NCI-H446 treated with DMSO at 0.1 percent for 48 hours (cell line): ENCODE results near the gene CTSA.

Experiments
- DNase-seq: peaks from one replicate; lab custom pipeline; 2025; lab: John Stamatoyannopoulos, UW

Gene CTSA

GRCh38 chr20:45940469-45940868, 49.3 kb downstream of the CTSA start:
- DNase-seq: no peak

DNA sequence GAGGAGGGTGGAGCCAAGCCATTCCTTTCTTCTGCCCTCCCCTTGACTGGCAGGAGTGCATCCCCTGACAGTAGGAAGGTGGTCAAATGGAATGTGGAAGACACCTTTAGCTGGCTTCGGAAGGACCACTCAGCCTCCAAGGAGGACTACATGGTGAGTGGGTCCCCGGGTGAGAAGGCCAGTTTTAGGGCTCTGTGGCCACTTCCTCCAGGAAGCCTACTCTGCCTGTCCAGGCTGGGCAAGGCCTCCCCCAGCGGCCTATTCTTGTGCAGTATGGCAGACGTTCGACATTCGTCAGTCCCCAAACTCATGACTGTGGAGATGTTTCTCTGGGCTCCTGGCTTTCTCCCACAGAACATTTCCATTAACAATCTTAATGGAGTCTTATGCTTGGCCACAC, 52.5 kb downstream of the CTSA start:
- DNase-seq: no peak

DNA sequence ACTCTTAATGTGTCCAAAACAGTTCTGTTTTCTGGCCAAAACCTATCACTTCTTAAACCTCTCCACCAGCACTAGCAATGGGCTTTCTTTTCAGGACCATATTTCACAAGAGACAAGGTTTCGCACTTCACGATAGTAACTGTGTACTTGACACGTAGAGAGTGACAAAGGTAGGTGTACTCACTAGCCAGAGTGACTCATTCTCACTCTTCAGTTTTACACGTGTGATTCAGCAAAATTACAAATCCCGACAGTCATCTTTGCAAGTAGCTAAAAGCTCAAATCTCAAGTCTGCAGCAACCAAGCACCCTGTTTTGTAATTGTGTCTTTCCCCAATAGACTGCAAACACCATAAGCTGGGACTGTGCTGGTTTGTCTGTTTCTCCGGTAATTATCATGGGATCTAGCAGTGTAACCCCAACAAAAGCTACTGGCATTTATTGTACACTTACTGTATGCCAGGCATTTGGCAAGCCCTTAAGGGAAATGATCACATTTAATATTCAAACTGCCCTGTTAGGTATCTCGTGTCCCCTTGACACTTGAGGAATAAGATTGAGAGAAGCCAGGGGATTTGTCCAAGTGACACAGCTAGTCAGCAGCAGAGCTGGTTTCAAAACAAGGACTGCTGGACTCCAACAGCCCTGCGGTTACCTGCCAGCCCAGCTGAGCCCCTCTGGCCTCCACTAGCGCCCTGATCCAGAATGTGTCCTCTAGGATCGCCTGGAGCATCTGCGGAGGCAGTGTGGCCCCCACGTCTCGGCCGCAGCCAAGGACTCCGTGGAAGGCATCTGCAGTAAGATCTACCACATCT, 53.2 kb downstream of the CTSA start:
- DNase-seq: no peak

DNA sequence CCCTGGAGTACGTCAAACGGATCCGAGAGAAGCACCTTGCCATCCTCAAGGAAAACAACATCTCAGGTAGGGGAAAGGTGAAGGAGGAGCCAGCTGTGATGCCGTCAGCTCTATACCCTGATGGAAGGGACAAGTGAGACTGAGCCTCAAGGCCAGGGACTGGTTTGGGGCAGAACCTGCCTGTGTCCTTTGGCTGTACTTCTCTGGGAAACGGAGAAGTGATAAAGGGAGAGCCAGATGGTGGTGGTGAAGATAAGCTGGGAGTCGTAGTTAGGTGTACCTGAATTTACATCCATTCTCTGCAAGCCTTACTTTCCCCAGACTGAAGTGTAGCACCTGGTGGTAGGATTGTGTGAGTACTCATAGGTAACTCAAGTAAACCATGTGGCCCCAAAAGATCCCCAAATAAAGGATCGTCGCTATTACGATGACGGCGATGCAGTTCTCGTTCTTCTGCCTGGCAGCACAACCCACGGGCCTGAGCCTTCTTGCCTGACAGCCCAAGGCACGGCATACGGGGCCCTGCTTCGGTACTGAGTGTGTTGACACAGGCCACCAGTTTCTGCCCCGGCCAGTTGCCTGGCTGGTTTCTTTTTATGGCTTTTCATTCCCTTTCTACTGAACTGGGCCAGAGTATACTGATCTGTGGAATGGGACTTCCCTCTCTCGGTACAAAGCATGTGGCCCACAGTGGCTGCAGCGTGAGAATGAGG, 54.0 kb downstream of the CTSA start:
- DNase-seq: no peak

DNA sequence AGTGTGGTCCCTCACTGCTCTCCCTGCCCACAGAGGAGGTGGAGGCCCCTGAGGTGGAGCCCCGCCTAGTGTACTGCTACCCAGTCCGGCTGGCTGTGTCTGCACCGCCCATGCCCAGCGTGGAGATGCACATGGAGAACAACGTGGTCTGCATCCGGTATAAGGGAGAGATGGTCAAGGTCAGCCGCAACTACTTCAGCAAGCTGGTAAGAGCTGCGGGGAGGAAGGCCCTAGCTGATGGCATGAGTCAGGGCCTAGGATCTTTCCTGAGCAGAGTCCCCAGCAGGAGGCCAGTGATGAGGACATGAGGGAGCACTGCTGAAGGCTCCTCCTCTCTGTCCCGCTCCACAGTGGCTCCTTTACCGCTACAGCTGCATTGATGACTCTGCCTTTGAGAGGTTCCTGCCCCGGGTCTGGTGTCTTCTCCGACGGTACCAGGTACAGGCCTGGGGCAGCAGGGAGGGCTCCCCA, 54.6 kb downstream of the CTSA start:
- no peak for DNase-seq

- DNase-seq: no peak
Measured at GRCh38 chr20:45946149-45946970, 55.2 kb downstream of the CTSA start.

GRCh38 chr20:45947110-45947866, 56.2 kb downstream of the CTSA start:
- no peak for DNase-seq

DNA sequence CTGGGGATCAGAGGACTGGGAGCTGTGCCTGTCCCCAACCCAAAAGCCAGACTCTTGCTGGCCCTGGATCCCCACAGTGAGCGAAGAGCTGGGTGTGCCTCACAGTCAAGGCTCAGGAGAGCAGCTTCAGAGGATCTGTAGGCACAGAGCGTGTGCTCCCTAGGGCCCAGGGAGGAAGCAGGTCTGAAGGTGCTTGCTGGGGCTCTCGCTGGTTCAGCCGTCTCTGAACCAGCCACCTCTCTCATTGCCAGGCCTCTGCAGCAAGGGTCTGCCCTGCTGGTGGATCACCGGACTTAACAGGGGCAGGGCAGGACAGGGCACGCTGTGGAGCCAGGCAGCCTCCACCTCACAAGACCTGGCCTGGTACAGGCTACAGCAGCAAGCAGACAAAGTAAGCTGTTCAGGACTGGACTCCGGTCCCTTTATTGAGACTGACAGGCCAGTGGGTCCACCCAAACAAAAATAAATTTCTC, 57.2 kb downstream of the CTSA start:
- no peak for DNase-seq
